LNCAP (cell line): ENCODE data around the gene MDM2.

Experiments
- TF ChIP-seq, protein P1 (sequence below): fragments of 450-650 bp; IDR thresholded peaks from 2 replicates; pipeline ENCODE4 v1.5.1; 2017; ENCODE audit warnings: mild to moderate bottlenecking

MDM2 gene

GRCh38 chr12:68766646-68767045, 41.3 kb upstream of the MDM2 start:
- TF ChIP-seq, protein P1, sequence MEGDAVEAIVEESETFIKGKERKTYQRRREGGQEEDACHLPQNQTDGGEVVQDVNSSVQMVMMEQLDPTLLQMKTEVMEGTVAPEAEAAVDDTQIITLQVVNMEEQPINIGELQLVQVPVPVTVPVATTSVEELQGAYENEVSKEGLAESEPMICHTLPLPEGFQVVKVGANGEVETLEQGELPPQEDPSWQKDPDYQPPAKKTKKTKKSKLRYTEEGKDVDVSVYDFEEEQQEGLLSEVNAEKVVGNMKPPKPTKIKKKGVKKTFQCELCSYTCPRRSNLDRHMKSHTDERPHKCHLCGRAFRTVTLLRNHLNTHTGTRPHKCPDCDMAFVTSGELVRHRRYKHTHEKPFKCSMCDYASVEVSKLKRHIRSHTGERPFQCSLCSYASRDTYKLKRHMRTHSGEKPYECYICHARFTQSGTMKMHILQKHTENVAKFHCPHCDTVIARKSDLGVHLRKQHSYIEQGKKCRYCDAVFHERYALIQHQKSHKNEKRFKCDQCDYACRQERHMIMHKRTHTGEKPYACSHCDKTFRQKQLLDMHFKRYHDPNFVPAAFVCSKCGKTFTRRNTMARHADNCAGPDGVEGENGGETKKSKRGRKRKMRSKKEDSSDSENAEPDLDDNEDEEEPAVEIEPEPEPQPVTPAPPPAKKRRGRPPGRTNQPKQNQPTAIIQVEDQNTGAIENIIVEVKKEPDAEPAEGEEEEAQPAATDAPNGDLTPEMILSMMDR: no peak

DNA sequence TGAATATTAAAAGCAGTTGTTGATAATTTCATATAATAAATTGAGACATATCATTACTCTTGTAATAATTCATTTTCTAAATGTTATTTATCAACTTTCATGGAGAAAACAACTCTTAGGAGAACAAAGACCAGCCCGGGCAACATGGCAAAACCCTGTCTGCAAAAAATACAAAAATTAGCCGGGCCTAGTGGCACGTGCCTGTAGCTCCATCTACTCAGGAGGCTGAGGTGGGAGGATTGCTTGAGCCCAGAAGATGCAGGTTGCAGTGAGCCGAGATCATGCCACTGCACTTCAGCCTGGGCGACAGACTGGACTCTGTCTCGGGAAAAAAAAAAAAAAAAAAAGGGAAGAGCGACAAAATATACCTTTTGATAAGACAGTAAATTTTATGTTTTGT, 40.8 kb upstream of the MDM2 start:
- TF ChIP-seq, protein P1: no peak

DNA sequence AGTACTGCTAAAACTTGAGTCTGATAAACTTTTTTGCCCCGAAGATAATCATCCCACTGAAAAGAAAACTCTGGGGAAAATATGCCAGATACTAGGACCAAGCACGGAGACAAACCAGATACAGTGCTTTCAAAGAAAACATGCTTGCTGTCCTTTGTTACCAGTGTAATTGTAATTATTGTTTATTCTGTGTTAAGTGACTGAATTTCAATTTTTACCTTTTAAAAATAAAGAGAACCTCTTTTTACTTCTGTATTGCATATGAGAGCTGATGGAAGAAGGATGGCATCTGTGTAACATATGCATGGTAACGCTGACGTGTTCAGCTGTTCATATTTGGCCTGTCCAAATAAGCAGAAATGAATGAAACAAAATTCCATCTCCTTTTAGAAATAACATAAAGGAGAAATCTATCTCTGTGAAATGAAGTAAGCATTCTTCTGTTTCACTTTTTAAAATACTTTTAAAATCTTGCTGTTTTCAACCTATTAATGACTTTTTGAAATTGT, 39.5 kb upstream of the MDM2 start:
- TF ChIP-seq, protein P1: no peak

GRCh38 chr12:68769941-68770340, 38.0 kb upstream of the MDM2 start:
- TF ChIP-seq, protein P1: no peak

DNA sequence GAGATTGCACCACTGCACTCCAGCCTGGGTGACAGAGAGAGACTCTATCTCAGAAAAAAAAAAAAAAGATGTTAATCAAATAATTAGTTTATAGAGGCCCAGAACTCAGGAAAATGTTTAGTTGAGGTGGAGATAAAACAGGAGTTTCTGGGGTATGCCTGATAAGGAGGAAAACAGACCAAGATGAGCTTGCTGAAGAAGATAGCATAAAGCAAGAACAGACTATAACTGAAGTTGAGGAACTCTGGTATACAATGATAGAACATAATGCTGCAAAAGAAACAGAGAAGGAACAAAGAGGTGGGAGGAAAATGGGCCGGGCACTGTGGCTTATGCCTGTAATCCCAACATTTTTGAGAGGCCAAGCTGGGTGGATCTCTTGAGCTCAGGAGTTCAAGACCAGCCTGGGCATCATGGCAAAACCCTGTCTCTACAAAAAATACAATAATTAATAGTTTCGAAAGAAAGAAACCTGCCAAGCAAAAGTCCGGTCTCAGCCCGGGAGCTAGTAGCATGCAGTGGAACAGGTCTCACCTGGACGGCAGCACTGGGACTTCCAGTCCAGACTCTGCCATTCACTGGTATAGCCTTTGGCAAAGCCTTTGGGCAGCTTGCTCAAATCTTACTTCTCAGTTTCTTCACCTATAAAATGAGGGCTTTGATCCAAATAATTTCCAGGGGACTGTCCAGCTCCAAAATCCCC, 36.6 kb upstream of the MDM2 start:
- TF ChIP-seq, protein P1: no peak

GRCh38 chr12:68772714-68773113, 35.3 kb upstream of the MDM2 start:
- TF ChIP-seq, protein P1: no peak

DNA sequence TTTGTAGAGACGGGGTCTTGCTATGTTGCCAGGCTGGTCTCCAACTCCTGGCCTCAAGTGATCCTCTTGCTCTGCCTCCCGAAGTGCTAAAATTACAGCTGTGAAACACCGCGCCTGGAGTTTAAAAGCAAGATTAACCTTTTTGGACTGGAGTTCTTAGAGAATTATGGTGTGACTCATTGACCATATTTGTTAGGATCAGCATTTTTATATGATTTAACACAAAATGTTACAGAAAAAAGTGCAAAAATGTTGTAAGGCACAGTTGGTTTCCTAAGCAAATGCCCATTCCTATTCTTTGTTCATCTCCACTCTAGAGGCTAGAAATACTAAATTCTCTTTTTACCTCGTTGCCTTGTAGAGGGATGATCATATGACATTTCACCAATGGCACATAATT, 34.4 kb upstream of the MDM2 start:
- TF ChIP-seq, protein P1: no peak

DNA sequence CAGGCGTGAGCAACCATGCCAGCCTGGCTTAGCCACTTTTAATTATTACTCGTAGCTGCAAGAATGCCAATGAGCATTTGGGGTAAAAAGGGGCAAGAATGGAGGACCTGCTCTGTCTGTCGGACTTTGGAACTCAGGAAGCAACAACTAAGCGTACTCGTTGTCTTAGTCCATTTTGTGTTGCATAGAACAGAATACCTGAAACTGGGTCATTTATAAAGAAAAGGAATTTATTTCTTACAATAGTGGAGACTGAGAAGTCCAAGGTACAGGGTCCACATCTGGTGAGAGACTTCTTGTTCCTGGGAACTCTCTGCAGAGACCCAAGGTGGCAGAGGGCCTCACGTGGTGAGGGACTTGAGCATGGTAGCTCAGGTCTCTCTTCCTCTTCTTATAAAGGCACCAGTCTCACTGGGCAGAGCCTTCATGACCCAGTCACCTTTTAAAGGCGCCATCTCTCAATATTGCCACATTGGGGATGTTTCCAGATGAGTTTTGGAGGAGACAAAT, 32.8 kb upstream of the MDM2 start:
- TF ChIP-seq, protein P1: no peak
